ACHN (cell line): ENCODE results near the gene HLCS.
"Not testable (repeated sequence)": the region's sequence is repeated elsewhere in the genome, so short reads cannot be mapped to it uniquely, and the experiment has no call there.

Experiments used
- DNase-seq: peaks from one replicate; pipeline ENCODE4 v3.0.0-alpha.2; 2015
- in situ Hi-C: cut with HindIII; loops from 2 replicates; pipeline ENCODE4 v1.10.0; 2017; ENCODE audit warnings: low sequenced_read_pairs, low pct_ligation_motif_present, low pct_unique_long_range_greater_than_20kb

The HLCS gene

GRCh38 chr21:36839123-36839522 is 127.3 kb downstream of the HLCS start:
- no peak for DNase-seq
- in situ Hi-C loops, result no loop called here

- in situ Hi-C loops, result no loop called here
- no peak for DNase-seq
Measured at GRCh38 chr21:36835383-36835795, 131.1 kb downstream of the HLCS start.

GRCh38 chr21:36834192-36834591 is 132.3 kb downstream of the HLCS start:
- in situ Hi-C loops, result no loop called here
- no peak for DNase-seq

GRCh38 chr21:36830100-36830499 is 136.4 kb downstream of the HLCS start:
- in situ Hi-C loops, result no loop called here
- no peak for DNase-seq

GRCh38 chr21:36828891-36829515 is 137.5 kb downstream of the HLCS start:
- in situ Hi-C loops, result no loop called here
- DNase-seq, result no peak

- in situ Hi-C loops, result no loop called here
- DNase-seq, result no peak
Measured at GRCh38 chr21:36828208-36828607, 138.3 kb downstream of the HLCS start.

- no peak for DNase-seq
- in situ Hi-C loops, result no loop called here
Measured at GRCh38 chr21:36825658-36826057, 140.8 kb downstream of the HLCS start.

GRCh38 chr21:36821032-36821299 is 145.5 kb downstream of the HLCS start:
- in situ Hi-C loops, result no loop called here
- DNase-seq, result no peak

GRCh38 chr21:36820176-36821031 is 146.1 kb downstream of the HLCS start:
- in situ Hi-C loops, result no loop called here
- DNase-seq, result no peak

- in situ Hi-C loops, result no loop called here
Measured at GRCh38 chr21:36817732-36818450, 148.6 kb downstream of the HLCS start.

GRCh38 chr21:36816561-36817130 is 149.8 kb downstream of the HLCS start:
- DNase-seq, result no peak
- in situ Hi-C loops, result no loop called here

More at GRCh38 chr21:36817732-36818450, 148.6 kb downstream of the HLCS start:
- DNase-seq, result no peak

GRCh38 chr21:36816026-36816425 is 150.4 kb downstream of the HLCS start:
- in situ Hi-C loops, result not testable (repeated sequence)

GRCh38 chr21:36815284-36815683 is 151.2 kb downstream of the HLCS start:
- in situ Hi-C loops, result no loop called here
- no peak for DNase-seq

More at GRCh38 chr21:36816026-36816425, 150.4 kb downstream of the HLCS start:
- DNase-seq, result not testable (repeated sequence)

GRCh38 chr21:36813052-36813451 is 153.4 kb downstream of the HLCS start:
- in situ Hi-C loops, result no loop called here
- no peak for DNase-seq

- no peak for DNase-seq
- in situ Hi-C loops, result no loop called here
Measured at GRCh38 chr21:36811762-36812161, 154.7 kb downstream of the HLCS start.

- no peak for DNase-seq
- in situ Hi-C loops, result no loop called here
Measured at GRCh38 chr21:36810443-36810842, 156.0 kb downstream of the HLCS start.

GRCh38 chr21:36807422-36807928 is 159.0 kb downstream of the HLCS start:
- in situ Hi-C loops, result no loop called here

GRCh38 chr21:36806103-36806502 is 160.4 kb downstream of the HLCS start:
- DNase-seq, result no peak

More at GRCh38 chr21:36807422-36807928, 159.0 kb downstream of the HLCS start:
- no peak for DNase-seq

More at GRCh38 chr21:36806103-36806502, 160.4 kb downstream of the HLCS start:
- in situ Hi-C loops, result no loop called here
